ENCODE measurements around the gene ARHGAP31.
A peak's percentile ranks its signal among the peaks of the same experiment; 100 is the strongest.

The ARHGAP31 gene

DNA sequence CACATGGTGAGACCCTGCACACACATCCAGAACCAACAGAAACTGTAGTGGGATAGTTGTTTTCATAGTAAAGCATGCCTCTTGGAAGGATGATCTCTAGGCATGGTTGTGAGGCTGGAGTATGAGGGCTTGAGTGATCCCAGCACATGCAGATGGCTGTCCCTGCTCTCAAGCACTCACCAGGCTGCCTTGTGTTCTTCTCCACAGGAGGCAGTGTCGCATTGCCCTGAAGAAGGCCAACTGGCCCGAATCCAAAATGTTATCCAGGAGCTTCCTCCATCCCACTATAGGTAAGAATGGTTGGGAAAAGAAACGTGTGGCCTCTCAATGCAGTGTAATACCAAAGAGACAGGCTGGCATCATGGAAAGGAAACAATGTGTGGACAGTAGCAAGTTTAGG lies 86.5 kb downstream of the ARHGAP31 start:
- peak; percentile 40; the same call in 2 of the 3 replicates for ATAC-seq
- TF ChIP-seq CSDC2 (CRISPR knock-in tag; IDR thresholded peaks at IDR 0.05) (no peak), RARB (CRISPR knock-in tag; IDR thresholded peaks at IDR 0.05) (no peak), ZNF8 (CRISPR knock-in tag; IDR thresholded peaks at IDR 0.05) (no peak), ZNF70 (CRISPR knock-in tag; IDR thresholded peaks at IDR 0.05) (no peak), PPARA (CRISPR knock-in tag; IDR thresholded peaks at IDR 0.05; ENCODE audit: borderline replicate concordance) (no peak), ZNF565 (CRISPR knock-in tag; conservative IDR thresholded peaks at IDR 0.05; ENCODE audit: low read depth) (no peak), ZFP30 (CRISPR knock-in tag; IDR thresholded peaks at IDR 0.05) (no peak), BACH2 (CRISPR knock-in tag; IDR thresholded peaks at IDR 0.05; ENCODE audit: borderline replicate concordance) (no peak)
- TF ChIP-seq, protein P1, sequence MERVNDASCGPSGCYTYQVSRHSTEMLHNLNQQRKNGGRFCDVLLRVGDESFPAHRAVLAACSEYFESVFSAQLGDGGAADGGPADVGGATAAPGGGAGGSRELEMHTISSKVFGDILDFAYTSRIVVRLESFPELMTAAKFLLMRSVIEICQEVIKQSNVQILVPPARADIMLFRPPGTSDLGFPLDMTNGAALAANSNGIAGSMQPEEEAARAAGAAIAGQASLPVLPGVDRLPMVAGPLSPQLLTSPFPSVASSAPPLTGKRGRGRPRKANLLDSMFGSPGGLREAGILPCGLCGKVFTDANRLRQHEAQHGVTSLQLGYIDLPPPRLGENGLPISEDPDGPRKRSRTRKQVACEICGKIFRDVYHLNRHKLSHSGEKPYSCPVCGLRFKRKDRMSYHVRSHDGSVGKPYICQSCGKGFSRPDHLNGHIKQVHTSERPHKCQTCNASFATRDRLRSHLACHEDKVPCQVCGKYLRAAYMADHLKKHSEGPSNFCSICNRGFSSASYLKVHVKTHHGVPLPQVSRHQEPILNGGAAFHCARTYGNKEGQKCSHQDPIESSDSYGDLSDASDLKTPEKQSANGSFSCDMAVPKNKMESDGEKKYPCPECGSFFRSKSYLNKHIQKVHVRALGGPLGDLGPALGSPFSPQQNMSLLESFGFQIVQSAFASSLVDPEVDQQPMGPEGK (CRISPR knock-in tag; IDR thresholded peaks at IDR 0.05; ENCODE audit: borderline replicate concordance), result no peak

DNA sequence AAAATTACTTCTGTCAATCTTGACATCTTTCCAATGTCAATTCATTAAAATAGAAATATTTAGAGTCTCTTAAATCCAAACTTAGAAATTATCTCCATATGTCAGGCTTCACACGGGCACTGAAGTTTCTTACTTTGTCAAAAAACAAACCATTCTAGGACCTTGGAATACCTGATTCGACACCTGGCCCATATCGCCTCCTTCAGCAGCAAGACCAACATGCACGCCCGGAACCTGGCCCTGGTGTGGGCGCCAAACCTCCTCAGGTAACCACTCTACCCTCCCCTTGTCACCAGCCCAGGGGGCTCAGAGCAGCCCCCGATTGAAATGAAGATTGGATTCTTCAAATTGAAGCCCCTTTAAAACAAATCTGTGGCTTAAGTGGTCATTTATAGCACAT lies 88.0 kb downstream of the ARHGAP31 start:
- TF ChIP-seq ISL1 (CRISPR knock-in tag; IDR thresholded peaks at IDR 0.05), result no peak
- ATAC-seq, result no peak

DNA sequence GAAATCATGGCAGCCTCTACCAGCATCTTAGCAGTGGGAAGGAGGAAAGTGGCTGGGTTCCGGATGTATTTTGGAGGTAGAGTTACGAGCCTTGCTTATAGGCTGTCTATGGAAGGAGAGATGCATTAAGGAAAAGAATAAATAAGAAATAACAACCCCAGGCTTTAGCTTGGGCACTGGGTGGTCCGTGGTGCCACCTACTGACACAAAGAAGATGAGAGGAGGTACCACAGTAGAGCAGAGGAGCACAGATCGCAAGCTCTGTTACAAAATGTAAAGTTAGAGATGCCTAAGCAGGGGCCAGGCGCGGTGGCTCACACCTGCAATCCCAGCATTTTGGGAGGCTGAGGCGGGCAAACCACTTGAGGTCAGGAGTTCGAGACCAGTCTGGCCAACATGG lies 94.4 kb downstream of the ARHGAP31 start:
- TF ChIP-seq PPARA (CRISPR knock-in tag; IDR thresholded peaks at IDR 0.05; ENCODE audit: borderline replicate concordance) (no peak), SNAI2 (CRISPR knock-in tag; IDR thresholded peaks at IDR 0.05) (no peak), ZFP30 (CRISPR knock-in tag; IDR thresholded peaks at IDR 0.05) (no peak), ARNTL (CRISPR knock-in tag; IDR thresholded peaks at IDR 0.05; ENCODE audit: borderline replicate concordance, low read depth) (no peak), CSDC2 (CRISPR knock-in tag; IDR thresholded peaks at IDR 0.05) (no peak), BACH2 (CRISPR knock-in tag; IDR thresholded peaks at IDR 0.05; ENCODE audit: borderline replicate concordance) (no peak)
- TF ChIP-seq, protein P1 (CRISPR knock-in tag; IDR thresholded peaks at IDR 0.05; ENCODE audit: borderline replicate concordance), result no peak
- TF ChIP-seq, protein P2, sequence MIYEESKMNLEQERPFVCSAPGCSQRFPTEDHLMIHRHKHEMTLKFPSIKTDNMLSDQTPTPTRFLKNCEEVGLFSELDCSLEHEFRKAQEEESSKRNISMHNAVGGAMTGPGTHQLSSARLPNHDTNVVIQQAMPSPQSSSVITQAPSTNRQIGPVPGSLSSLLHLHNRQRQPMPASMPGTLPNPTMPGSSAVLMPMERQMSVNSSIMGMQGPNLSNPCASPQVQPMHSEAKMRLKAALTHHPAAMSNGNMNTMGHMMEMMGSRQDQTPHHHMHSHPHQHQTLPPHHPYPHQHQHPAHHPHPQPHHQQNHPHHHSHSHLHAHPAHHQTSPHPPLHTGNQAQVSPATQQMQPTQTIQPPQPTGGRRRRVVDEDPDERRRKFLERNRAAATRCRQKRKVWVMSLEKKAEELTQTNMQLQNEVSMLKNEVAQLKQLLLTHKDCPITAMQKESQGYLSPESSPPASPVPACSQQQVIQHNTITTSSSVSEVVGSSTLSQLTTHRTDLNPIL (CRISPR knock-in tag; IDR thresholded peaks at IDR 0.05; ENCODE audit: low read depth), result no peak
- peak; percentile 46; the same call in 1 of the 3 replicates for ATAC-seq

DNA sequence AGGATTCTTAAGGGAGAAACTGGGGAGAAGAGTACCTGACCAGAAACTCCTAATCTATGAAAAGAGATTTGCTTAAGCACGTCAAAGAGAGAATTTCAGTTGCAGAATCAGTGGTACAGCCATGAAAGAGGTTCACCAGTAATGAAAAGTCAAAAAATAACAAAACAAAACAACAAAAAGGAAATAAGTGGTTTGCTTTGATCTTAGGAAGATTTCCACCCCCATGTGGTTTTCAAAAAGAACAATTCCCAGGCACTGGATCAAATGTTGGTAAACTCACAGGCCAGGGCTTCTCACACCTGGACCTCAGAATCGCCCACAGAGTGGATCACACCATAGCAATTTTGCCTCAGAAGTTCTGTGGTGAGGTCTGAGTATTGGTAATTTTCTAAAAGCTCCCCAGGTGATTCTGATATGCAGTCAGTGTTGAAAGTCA lies 101.8 kb downstream of the ARHGAP31 start:
- TF ChIP-seq GLIS3 (CRISPR knock-in tag; IDR thresholded peaks at IDR 0.05) (no peak), TOX (CRISPR knock-in tag; IDR thresholded peaks at IDR 0.05; ENCODE audit: borderline replicate concordance) (no peak), CSDC2 (CRISPR knock-in tag; IDR thresholded peaks at IDR 0.05) (no peak), TCF4 (CRISPR knock-in tag; IDR thresholded peaks at IDR 0.05; ENCODE audit: borderline replicate concordance) (no peak), PPARA (CRISPR knock-in tag; IDR thresholded peaks at IDR 0.05; ENCODE audit: borderline replicate concordance) (no peak), ARNTL (CRISPR knock-in tag; IDR thresholded peaks at IDR 0.05; ENCODE audit: borderline replicate concordance, low read depth) (no peak), RARB (CRISPR knock-in tag; IDR thresholded peaks at IDR 0.05) (no peak), ZNF565 (CRISPR knock-in tag; conservative IDR thresholded peaks at IDR 0.05; ENCODE audit: low read depth) (no peak), OSR1 (CRISPR knock-in tag; IDR thresholded peaks at IDR 0.05) (no peak)
- TF ChIP-seq, protein P3, sequence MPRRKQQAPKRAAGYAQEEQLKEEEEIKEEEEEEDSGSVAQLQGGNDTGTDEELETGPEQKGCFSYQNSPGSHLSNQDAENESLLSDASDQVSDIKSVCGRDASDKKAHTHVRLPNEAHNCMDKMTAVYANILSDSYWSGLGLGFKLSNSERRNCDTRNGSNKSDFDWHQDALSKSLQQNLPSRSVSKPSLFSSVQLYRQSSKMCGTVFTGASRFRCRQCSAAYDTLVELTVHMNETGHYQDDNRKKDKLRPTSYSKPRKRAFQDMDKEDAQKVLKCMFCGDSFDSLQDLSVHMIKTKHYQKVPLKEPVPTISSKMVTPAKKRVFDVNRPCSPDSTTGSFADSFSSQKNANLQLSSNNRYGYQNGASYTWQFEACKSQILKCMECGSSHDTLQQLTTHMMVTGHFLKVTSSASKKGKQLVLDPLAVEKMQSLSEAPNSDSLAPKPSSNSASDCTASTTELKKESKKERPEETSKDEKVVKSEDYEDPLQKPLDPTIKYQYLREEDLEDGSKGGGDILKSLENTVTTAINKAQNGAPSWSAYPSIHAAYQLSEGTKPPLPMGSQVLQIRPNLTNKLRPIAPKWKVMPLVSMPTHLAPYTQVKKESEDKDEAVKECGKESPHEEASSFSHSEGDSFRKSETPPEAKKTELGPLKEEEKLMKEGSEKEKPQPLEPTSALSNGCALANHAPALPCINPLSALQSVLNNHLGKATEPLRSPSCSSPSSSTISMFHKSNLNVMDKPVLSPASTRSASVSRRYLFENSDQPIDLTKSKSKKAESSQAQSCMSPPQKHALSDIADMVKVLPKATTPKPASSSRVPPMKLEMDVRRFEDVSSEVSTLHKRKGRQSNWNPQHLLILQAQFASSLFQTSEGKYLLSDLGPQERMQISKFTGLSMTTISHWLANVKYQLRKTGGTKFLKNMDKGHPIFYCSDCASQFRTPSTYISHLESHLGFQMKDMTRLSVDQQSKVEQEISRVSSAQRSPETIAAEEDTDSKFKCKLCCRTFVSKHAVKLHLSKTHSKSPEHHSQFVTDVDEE (CRISPR knock-in tag; IDR thresholded peaks at IDR 0.05), result no peak
- TF ChIP-seq, protein P4, sequence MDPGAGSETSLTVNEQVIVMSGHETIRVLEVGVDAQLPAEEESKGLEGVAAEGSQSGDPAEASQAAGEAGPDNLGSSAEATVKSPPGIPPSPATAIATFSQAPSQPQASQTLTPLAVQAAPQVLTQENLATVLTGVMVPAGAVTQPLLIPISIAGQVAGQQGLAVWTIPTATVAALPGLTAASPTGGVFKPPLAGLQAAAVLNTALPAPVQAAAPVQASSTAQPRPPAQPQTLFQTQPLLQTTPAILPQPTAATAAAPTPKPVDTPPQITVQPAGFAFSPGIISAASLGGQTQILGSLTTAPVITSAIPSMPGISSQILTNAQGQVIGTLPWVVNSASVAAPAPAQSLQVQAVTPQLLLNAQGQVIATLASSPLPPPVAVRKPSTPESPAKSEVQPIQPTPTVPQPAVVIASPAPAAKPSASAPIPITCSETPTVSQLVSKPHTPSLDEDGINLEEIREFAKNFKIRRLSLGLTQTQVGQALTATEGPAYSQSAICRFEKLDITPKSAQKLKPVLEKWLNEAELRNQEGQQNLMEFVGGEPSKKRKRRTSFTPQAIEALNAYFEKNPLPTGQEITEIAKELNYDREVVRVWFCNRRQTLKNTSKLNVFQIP (CRISPR knock-in tag; IDR thresholded peaks at IDR 0.05; ENCODE audit: borderline replicate concordance, low read depth), result no peak
- TF ChIP-seq, protein P1 (CRISPR knock-in tag; IDR thresholded peaks at IDR 0.05; ENCODE audit: borderline replicate concordance), result no peak
- TF ChIP-seq, protein P5, sequence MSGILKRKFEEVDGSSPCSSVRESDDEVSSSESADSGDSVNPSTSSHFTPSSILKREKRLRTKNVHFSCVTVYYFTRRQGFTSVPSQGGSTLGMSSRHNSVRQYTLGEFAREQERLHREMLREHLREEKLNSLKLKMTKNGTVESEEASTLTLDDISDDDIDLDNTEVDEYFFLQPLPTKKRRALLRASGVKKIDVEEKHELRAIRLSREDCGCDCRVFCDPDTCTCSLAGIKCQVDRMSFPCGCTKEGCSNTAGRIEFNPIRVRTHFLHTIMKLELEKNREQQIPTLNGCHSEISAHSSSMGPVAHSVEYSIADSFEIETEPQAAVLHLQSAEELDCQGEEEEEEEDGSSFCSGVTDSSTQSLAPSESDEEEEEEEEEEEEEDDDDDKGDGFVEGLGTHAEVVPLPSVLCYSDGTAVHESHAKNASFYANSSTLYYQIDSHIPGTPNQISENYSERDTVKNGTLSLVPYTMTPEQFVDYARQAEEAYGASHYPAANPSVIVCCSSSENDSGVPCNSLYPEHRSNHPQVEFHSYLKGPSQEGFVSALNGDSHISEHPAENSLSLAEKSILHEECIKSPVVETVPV (CRISPR knock-in tag; IDR thresholded peaks at IDR 0.05), result no peak
- no peak for ATAC-seq

All from SK-N-SH treated with all-trans-retinoic acid at 6 μM for 48 hours (cell line).